Chondrocyte (in vitro differentiated cells): ENCODE measurements around the gene ASXL1. TPM values are rescaled to one million over a fixed set of nuclear protein-coding genes. Genes with fewer than 3 reads are reported as not detected.

Experiments used
- DNase-seq: peaks from one replicate; pipeline ENCODE4 v3.0.0; 2021; ENCODE audit warnings: mixed read lengths, low spot score
- H3K27ac Mint-ChIP-seq: one replicate; pipeline ENCODE4 v1.8.0; 2021; ENCODE audit warnings: mild to moderate bottlenecking, moderate library complexity, mixed read lengths; ENCODE audit not compliant: unreplicated experiment
- H3K27me3 Mint-ChIP-seq: 2 replicates; pipeline ENCODE4 v1.8.0; 2021; ENCODE audit warnings: low read depth, mixed read lengths
- H3K36me3 Mint-ChIP-seq: 2 replicates; pipeline ENCODE4 v1.8.0; 2021; ENCODE audit warnings: low read depth, mixed read lengths
- H3K4me1 Mint-ChIP-seq: 2 replicates; pipeline ENCODE4 v1.8.0; 2021; ENCODE audit warnings: low read depth, mild to moderate bottlenecking, mixed read lengths
- H3K4me3 Mint-ChIP-seq: one replicate; pipeline ENCODE4 v1.8.0; 2021; ENCODE audit warnings: mild to moderate bottlenecking, moderate library complexity, mixed read lengths; ENCODE audit not compliant: unreplicated experiment
- H3K9me3 Mint-ChIP-seq: 2 replicates; pipeline ENCODE4 v1.8.0; 2021; ENCODE audit warnings: low read depth, mixed read lengths
- CTCF ChIP-seq: fragments of 200-600 bp; sonication (generic); IDR thresholded peaks from 2 replicates; pipeline ENCODE4 v1.5.0; 2021; ENCODE audit warnings: antibody characterized with exemption, mild to moderate bottlenecking, moderate library complexity
- total RNA-seq: library from RNA; stranded (reverse); gene quantifications from 3 replicates; pipeline ENCODE4 v1.2.1, GENCODE V29; 2021

The ASXL1 gene
- total RNA-seq, 1 donor from 2014 or later: 92.6 TPM

GRCh38 chr20:32429745-32430360 lies 71.7 kb downstream of the ASXL1 start:
- Mint-ChIP-seq H3K27ac (no peak overlapping the region), H3K4me3 (no peak overlapping the region), H3K27me3 (no peaks in the 10 kb centered on the region), H3K36me3 (peaks cover 55% of the 10 kb centered on the region), H3K9me3 (no peaks in the 10 kb centered on the region), H3K4me1 (no peaks in the 10 kb centered on the region)
- TF ChIP-seq CTCF: no peak
- DNase-seq: no peak

- no peaks in the 10 kb centered on the region for H3K27me3 Mint-ChIP-seq
- peaks cover 61% of the 10 kb centered on the region for H3K36me3 Mint-ChIP-seq
Observed at GRCh38 chr20:32431457-32431856, 73.3 kb downstream of the ASXL1 start.

GRCh38 chr20:32432277-32432676 lies 74.1 kb downstream of the ASXL1 start:
- Mint-ChIP-seq H3K9me3 (no peaks in the 10 kb centered on the region), H3K36me3 (peaks cover 66% of the 10 kb centered on the region), H3K27ac (no peak overlapping the region), H3K4me1 (no peaks in the 10 kb centered on the region), H3K4me3 (no peak overlapping the region), H3K27me3 (no peaks in the 10 kb centered on the region)
- TF ChIP-seq CTCF: no peak
- DNase-seq: no peak

More at GRCh38 chr20:32431457-32431856, 73.3 kb downstream of the ASXL1 start:
- Mint-ChIP-seq H3K9me3 (no peaks in the 10 kb centered on the region), H3K4me1 (no peaks in the 10 kb centered on the region), H3K4me3 (no peak overlapping the region), H3K27ac (no peak overlapping the region)
- DNase-seq: no peak
- no peak for TF ChIP-seq CTCF

- Mint-ChIP-seq H3K4me3 (no peak overlapping the region), H3K36me3 (peaks cover 63% of the 10 kb centered on the region), H3K27me3 (no peaks in the 10 kb centered on the region), H3K9me3 (no peaks in the 10 kb centered on the region), H3K4me1 (no peaks in the 10 kb centered on the region), H3K27ac (no peak overlapping the region)
- DNase-seq: no peak
- no peak for TF ChIP-seq CTCF
Observed at GRCh38 chr20:32433311-32434021, 75.3 kb downstream of the ASXL1 start.

- no peak overlapping the region for H3K27ac Mint-ChIP-seq
- peaks cover 3% of the 10 kb centered on the region for H3K4me1 Mint-ChIP-seq
- H3K4me3 Mint-ChIP-seq: no peak overlapping the region
- no peak for DNase-seq
- no peaks in the 10 kb centered on the region for H3K27me3 Mint-ChIP-seq
- no peaks in the 10 kb centered on the region for H3K9me3 Mint-ChIP-seq
- no peak for TF ChIP-seq CTCF
- H3K36me3 Mint-ChIP-seq: peaks cover 64% of the 10 kb centered on the region
Observed at GRCh38 chr20:32434434-32434833, 76.3 kb downstream of the ASXL1 start.
